ENCODE measurements around the gene MYH16. TPM values are rescaled to one million over a fixed set of nuclear protein-coding genes. Genes with fewer than 3 reads are reported as not detected.
"Not testable (repeated sequence)": the region's sequence is repeated elsewhere in the genome, so short reads cannot be mapped to it uniquely, and the experiment has no call there.

The MYH16 gene
- total RNA-seq, 6 experiments from 2014 or later: not detected

- no peaks in the 10 kb centered on the region for H3K36me3 ChIP-seq
- H3K4me3 ChIP-seq: no peak overlapping the region
- no peak for DNase-seq
- TF ChIP-seq POLR2A (IDR thresholded peaks at IDR 0.05): no peak
- TF ChIP-seq, protein P1, sequence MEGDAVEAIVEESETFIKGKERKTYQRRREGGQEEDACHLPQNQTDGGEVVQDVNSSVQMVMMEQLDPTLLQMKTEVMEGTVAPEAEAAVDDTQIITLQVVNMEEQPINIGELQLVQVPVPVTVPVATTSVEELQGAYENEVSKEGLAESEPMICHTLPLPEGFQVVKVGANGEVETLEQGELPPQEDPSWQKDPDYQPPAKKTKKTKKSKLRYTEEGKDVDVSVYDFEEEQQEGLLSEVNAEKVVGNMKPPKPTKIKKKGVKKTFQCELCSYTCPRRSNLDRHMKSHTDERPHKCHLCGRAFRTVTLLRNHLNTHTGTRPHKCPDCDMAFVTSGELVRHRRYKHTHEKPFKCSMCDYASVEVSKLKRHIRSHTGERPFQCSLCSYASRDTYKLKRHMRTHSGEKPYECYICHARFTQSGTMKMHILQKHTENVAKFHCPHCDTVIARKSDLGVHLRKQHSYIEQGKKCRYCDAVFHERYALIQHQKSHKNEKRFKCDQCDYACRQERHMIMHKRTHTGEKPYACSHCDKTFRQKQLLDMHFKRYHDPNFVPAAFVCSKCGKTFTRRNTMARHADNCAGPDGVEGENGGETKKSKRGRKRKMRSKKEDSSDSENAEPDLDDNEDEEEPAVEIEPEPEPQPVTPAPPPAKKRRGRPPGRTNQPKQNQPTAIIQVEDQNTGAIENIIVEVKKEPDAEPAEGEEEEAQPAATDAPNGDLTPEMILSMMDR (IDR thresholded peaks at IDR 0.05): no peak
- no peak overlapping the region for H3K27ac ChIP-seq
- no peaks in the 10 kb centered on the region for H3K27me3 ChIP-seq
- intact Hi-C loops (cut with DNase I): no loop called here
- H3K4me1 ChIP-seq: peaks cover 0 to 4% (median 0%) of the 10 kb centered on the region in 4 donors
- 95% methylated on average over 4 of the region's 23 CpGs for WGBS (ENCODE audit: insufficient coverage, low coverage, low lambda C conversion rate, missing lambda C conversion rate)
- H3K9me3 ChIP-seq: no peaks in the 10 kb centered on the region
- no peak for ATAC-seq
Measured at GRCh38 chr7:99287779-99288534, 15.3 kb downstream of the MYH16 start.

GRCh38 chr7:99289185-99289584 lies 16.5 kb downstream of the MYH16 start:
- Histone ChIP-seq H3K27ac (no peak overlapping the region), H3K9me3 (no peaks in the 10 kb centered on the region), H3K4me1 (peaks cover 0 to 4% (median 0%) of the 10 kb centered on the region in 4 donors), H3K27me3 (no peaks in the 10 kb centered on the region), H3K4me3 (no peak overlapping the region), H3K36me3 (no peaks in the 10 kb centered on the region)
- ATAC-seq (no peak), DNase-seq (no peak)
- 85% methylated on average over 8 of the region's 9 CpGs for WGBS (ENCODE audit: insufficient coverage, low coverage, low lambda C conversion rate, missing lambda C conversion rate)
- TF ChIP-seq, protein P1 (IDR thresholded peaks at IDR 0.05): no peak
- no peak for TF ChIP-seq POLR2A (IDR thresholded peaks at IDR 0.05)
- intact Hi-C loops (cut with DNase I): no loop called here

DNA sequence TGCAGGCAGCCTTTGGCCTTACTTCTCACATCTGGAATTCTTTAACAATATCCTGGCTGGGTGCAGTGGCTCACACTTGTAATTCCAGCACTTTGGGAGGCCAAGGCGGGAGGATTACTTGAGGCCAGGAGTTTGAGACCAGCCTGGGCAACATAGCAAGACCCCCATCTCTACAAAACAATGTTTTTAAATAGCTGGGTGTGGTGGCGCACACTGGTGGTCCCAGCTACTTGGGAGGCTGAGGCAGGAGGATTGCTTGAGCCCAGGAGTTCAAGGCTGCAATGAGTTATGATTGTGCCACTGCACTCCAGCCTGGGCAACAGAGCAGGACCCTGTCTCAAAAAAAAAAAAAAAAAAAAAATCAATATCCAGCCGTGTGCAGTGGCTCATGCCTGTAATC lies 17.5 kb downstream of the MYH16 start:
- H3K4me3 ChIP-seq; ATAC-seq; H3K27ac ChIP-seq; DNase-seq; H3K9me3 ChIP-seq; H3K36me3 ChIP-seq; H3K4me1 ChIP-seq; intact Hi-C loops (cut with DNase I); H3K27me3 ChIP-seq: not testable (repeated sequence)
- WGBS (ENCODE audit: insufficient coverage, low coverage, low lambda C conversion rate, missing lambda C conversion rate): 92% methylated on average over 2 of the region's 3 CpGs

GRCh38 chr7:99290980-99291607 lies 18.5 kb downstream of the MYH16 start:
- ATAC-seq: peak in 1 of 4 donors; percentile 66
- intact Hi-C loops (cut with DNase I): no loop called here

More at GRCh38 chr7:99290980-99291607, 18.5 kb downstream of the MYH16 start:
- H3K36me3 ChIP-seq: no peaks in the 10 kb centered on the region
- TF ChIP-seq POLR2A (IDR thresholded peaks at IDR 0.05): no peak
- TF ChIP-seq, protein P1 (IDR thresholded peaks at IDR 0.05): no peak
- H3K27ac ChIP-seq: no peak overlapping the region
- 60% methylated on average over 4 of the region's 10 CpGs for WGBS (ENCODE audit: insufficient coverage, low coverage, low lambda C conversion rate, missing lambda C conversion rate)
- H3K27me3 ChIP-seq: no peaks in the 10 kb centered on the region
- H3K9me3 ChIP-seq: no peaks in the 10 kb centered on the region
- peaks cover 0 to 4% (median 0%) of the 10 kb centered on the region in 4 donors for H3K4me1 ChIP-seq
- no peak for DNase-seq
- H3K4me3 ChIP-seq: no peak overlapping the region
